Mesendoderm (in vitro differentiated cells): ENCODE data around the gene PRKD1.
A peak's percentile ranks its signal among the peaks of the same experiment; 100 is the strongest.

ENCODE experiments used
- DNase-seq: peaks from one replicate; pipeline ENCODE4 v3.0.0; 2013
- H2AK5ac ChIP-seq: 2 replicates; pipeline ENCODE4 v1.6.1; 2013; ENCODE audit warnings: low read length, inconsistent platforms
- H2BK120ac ChIP-seq: 2 replicates; pipeline ENCODE4 v1.6.1; 2013; ENCODE audit warnings: low read depth, mild to moderate bottlenecking, low read length, moderate library complexity, mixed read lengths
- H2BK15ac ChIP-seq: replicated peaks from 2 replicates; pipeline ENCODE4 v1.6.1; 2013; ENCODE audit warnings: low read depth, mild to moderate bottlenecking, moderate library complexity
- H2BK5ac ChIP-seq: 2 replicates; pipeline ENCODE4 v1.6.1; 2013; ENCODE audit warnings: low read length, inconsistent platforms
- H3K18ac ChIP-seq: 2 replicates; pipeline ENCODE4 v1.6.1; 2013; ENCODE audit warnings: mild to moderate bottlenecking, low read length, mixed read lengths
- H3K23ac ChIP-seq: one replicate; pipeline ENCODE4 v1.6.1; 2013; ENCODE audit warnings: low read length
- H3K27ac ChIP-seq: 2 replicates; pipeline ENCODE4 v1.5.1; 2013; ENCODE audit warnings: low read depth, mild to moderate bottlenecking, inconsistent platforms, low read length, moderate library complexity
- H3K27me3 ChIP-seq: 2 replicates; pipeline ENCODE4 v1.6.1; 2013; ENCODE audit warnings: low read length, control low read depth, mild to moderate bottlenecking, inconsistent platforms; ENCODE audit not compliant: insufficient read depth, poor library complexity
- H3K36me3 ChIP-seq: 2 replicates; pipeline ENCODE4 v1.6.1; 2013; ENCODE audit warnings: low read length, inconsistent platforms; ENCODE audit not compliant: control insufficient read depth, insufficient read depth
- H3K4ac ChIP-seq: one replicate; pipeline ENCODE4 v1.6.1; 2013; ENCODE audit warnings: low read depth, mild to moderate bottlenecking, low read length, moderate library complexity
- H3K4me1 ChIP-seq: 2 replicates; pipeline ENCODE4 v1.6.1; 2013; ENCODE audit warnings: low read depth, low read length, inconsistent platforms; ENCODE audit not compliant: control insufficient read depth
- H3K4me2 ChIP-seq: 2 replicates; pipeline ENCODE4 v1.6.1; 2013; ENCODE audit warnings: low read length
- H3K4me3 ChIP-seq: 2 replicates; pipeline ENCODE4 v1.5.1; 2013; ENCODE audit warnings: mild to moderate bottlenecking, low read length
- H3K56ac ChIP-seq: one replicate; pipeline ENCODE4 v1.6.1; 2013; ENCODE audit warnings: low read length
- H3K79me1 ChIP-seq: 2 replicates; pipeline ENCODE4 v1.6.1; 2013; ENCODE audit warnings: low read length, inconsistent platforms
- H3K79me2 ChIP-seq: 2 replicates; pipeline ENCODE4 v1.6.1; 2013; ENCODE audit warnings: mild to moderate bottlenecking, low read length; ENCODE audit not compliant: control insufficient read depth, insufficient read depth
- H3K9ac ChIP-seq: 2 replicates; pipeline ENCODE4 v1.6.1; 2013; ENCODE audit warnings: low read length, inconsistent platforms
- H4K5ac ChIP-seq: one replicate; pipeline ENCODE4 v1.6.1; 2013; ENCODE audit warnings: low read length
- H4K8ac ChIP-seq: one replicate; pipeline ENCODE4 v1.6.1; 2013; ENCODE audit warnings: low read depth, mild to moderate bottlenecking, control low read depth, low read length, moderate library complexity
- WGBS: extraction: QIAGEN DNeasy Blood & Tissue Kit; methylation state at CpG from one replicate; pipeline ENCODE4 v1.1.7; 2013; ENCODE audit warnings: low lambda C conversion rate, missing lambda C conversion rate; ENCODE audit not compliant: insufficient coverage; ENCODE audit errors: extremely low coverage; 5-methylcytosine and 5-hydroxymethylcytosine counted together

The PRKD1 gene

GRCh38 chr14:29717901-29718300 lies 209.7 kb downstream of the PRKD1 start:
- no peak overlapping the region for H3K4me3 ChIP-seq
- WGBS: no CpG with 5 or more reads among the region's 5 CpGs
- H3K27ac ChIP-seq: no peak overlapping the region
- H2BK15ac ChIP-seq: no peak overlapping the region
- no peak overlapping the region for H3K18ac ChIP-seq
- no peaks in the 10 kb centered on the region for H3K79me2 ChIP-seq
- no peaks in the 10 kb centered on the region for H3K36me3 ChIP-seq
- H3K27me3 ChIP-seq: no peaks in the 10 kb centered on the region
- no peaks in the 10 kb centered on the region for H3K79me1 ChIP-seq
- H3K4ac ChIP-seq: no peak overlapping the region
- no peak overlapping the region for H3K9ac ChIP-seq
- no peak overlapping the region for H2BK120ac ChIP-seq
- no peak overlapping the region for H2AK5ac ChIP-seq
- peaks cover 2% of the 10 kb centered on the region for H3K4me1 ChIP-seq
- H3K23ac ChIP-seq: no peak overlapping the region
- no peak overlapping the region for H3K4me2 ChIP-seq
- no peak overlapping the region for H4K5ac ChIP-seq
- no peak overlapping the region for H4K8ac ChIP-seq
- H2BK5ac ChIP-seq: no peak overlapping the region
- H3K56ac ChIP-seq: no peak overlapping the region
- peak; percentile 40 for DNase-seq

- Histone ChIP-seq H3K4me1 (peaks cover 2% of the 10 kb centered on the region), H3K36me3 (no peaks in the 10 kb centered on the region), H4K8ac (no peak overlapping the region), H2BK15ac (no peak overlapping the region), H3K4ac (no peak overlapping the region), H3K4me3 (no peak overlapping the region), H2BK120ac (no peak overlapping the region), H3K18ac (no peak overlapping the region), H3K56ac (no peak overlapping the region), H3K9ac (no peak overlapping the region), H2AK5ac (no peak overlapping the region), H3K23ac (no peak overlapping the region), H2BK5ac (no peak overlapping the region), H3K27ac (no peak overlapping the region), H3K4me2 (no peak overlapping the region), H3K27me3 (no peaks in the 10 kb centered on the region), H3K79me1 (no peaks in the 10 kb centered on the region), H3K79me2 (no peaks in the 10 kb centered on the region), H4K5ac (no peak overlapping the region)
- no peak for DNase-seq
- WGBS: no CpG with 5 or more reads among the region's 1 CpG
These were observed 211.5 kb downstream of the PRKD1 start for GRCh38 chr14:29716150-29716549.

GRCh38 chr14:29712601-29713000 lies 215.0 kb downstream of the PRKD1 start:
- Histone ChIP-seq H4K5ac (no peak overlapping the region), H3K56ac (no peak overlapping the region), H3K4me2 (no peak overlapping the region), H3K36me3 (no peaks in the 10 kb centered on the region), H3K4me1 (no peaks in the 10 kb centered on the region), H3K27ac (no peak overlapping the region), H3K79me2 (no peaks in the 10 kb centered on the region), H3K27me3 (no peaks in the 10 kb centered on the region), H3K4me3 (no peak overlapping the region), H3K18ac (no peak overlapping the region), H3K23ac (no peak overlapping the region), H2BK5ac (no peak overlapping the region), H3K79me1 (no peaks in the 10 kb centered on the region), H3K4ac (no peak overlapping the region), H2BK120ac (no peak overlapping the region), H2BK15ac (no peak overlapping the region), H2AK5ac (no peak overlapping the region), H3K9ac (no peak overlapping the region), H4K8ac (no peak overlapping the region)
- WGBS: no CpG with 5 or more reads among the region's 1 CpG
- DNase-seq: no peak

- Histone ChIP-seq H4K5ac (no peak overlapping the region), H2BK120ac (no peak overlapping the region), H3K79me1 (no peaks in the 10 kb centered on the region), H3K9ac (no peak overlapping the region), H3K36me3 (no peaks in the 10 kb centered on the region), H3K27me3 (no peaks in the 10 kb centered on the region), H3K23ac (no peak overlapping the region), H3K4ac (no peak overlapping the region), H3K4me2 (no peak overlapping the region), H3K4me3 (no peak overlapping the region), H3K79me2 (no peaks in the 10 kb centered on the region), H3K56ac (no peak overlapping the region), H2BK5ac (no peak overlapping the region), H3K18ac (no peak overlapping the region), H3K4me1 (no peaks in the 10 kb centered on the region), H4K8ac (no peak overlapping the region), H3K27ac (no peak overlapping the region), H2AK5ac (no peak overlapping the region), H2BK15ac (no peak overlapping the region)
- no peak for DNase-seq
- no CpG with 5 or more reads among the region's 2 CpGs for WGBS
These were observed 217.6 kb downstream of the PRKD1 start for GRCh38 chr14:29710015-29710414.

- H3K79me1 ChIP-seq: no peaks in the 10 kb centered on the region
- H3K4me3 ChIP-seq: no peak overlapping the region
- no peak overlapping the region for H2BK120ac ChIP-seq
- no peak overlapping the region for H3K4ac ChIP-seq
- H3K56ac ChIP-seq: no peak overlapping the region
- H3K27ac ChIP-seq: no peak overlapping the region
- H2AK5ac ChIP-seq: no peak overlapping the region
- no peak overlapping the region for H2BK15ac ChIP-seq
- no peaks in the 10 kb centered on the region for H3K79me2 ChIP-seq
- no peak overlapping the region for H3K4me2 ChIP-seq
- no peak overlapping the region for H4K8ac ChIP-seq
- no peaks in the 10 kb centered on the region for H3K4me1 ChIP-seq
- H3K9ac ChIP-seq: no peak overlapping the region
- no peaks in the 10 kb centered on the region for H3K36me3 ChIP-seq
- peak; percentile 52 for DNase-seq
- no peak overlapping the region for H3K23ac ChIP-seq
- no peaks in the 10 kb centered on the region for H3K27me3 ChIP-seq
- no peak overlapping the region for H2BK5ac ChIP-seq
- no peak overlapping the region for H4K5ac ChIP-seq
- H3K18ac ChIP-seq: no peak overlapping the region
These were observed 218.2 kb downstream of the PRKD1 start for GRCh38 chr14:29709490-29709889.

GRCh38 chr14:29706700-29707099 lies 220.9 kb downstream of the PRKD1 start:
- Histone ChIP-seq H3K9ac (no peak overlapping the region), H3K27ac (no peak overlapping the region), H3K79me2 (no peaks in the 10 kb centered on the region), H3K18ac (no peak overlapping the region), H4K5ac (no peak overlapping the region), H3K27me3 (no peaks in the 10 kb centered on the region), H3K36me3 (no peaks in the 10 kb centered on the region), H3K23ac (no peak overlapping the region), H2BK15ac (no peak overlapping the region), H3K4ac (no peak overlapping the region), H2AK5ac (no peak overlapping the region), H2BK5ac (no peak overlapping the region), H3K4me3 (no peak overlapping the region), H2BK120ac (no peak overlapping the region), H3K56ac (no peak overlapping the region), H3K4me2 (no peak overlapping the region), H3K4me1 (no peaks in the 10 kb centered on the region), H4K8ac (no peak overlapping the region), H3K79me1 (no peaks in the 10 kb centered on the region)
- DNase-seq: no peak
- WGBS: no CpG with 5 or more reads among the region's 1 CpG
